ENCODE measurements around the gene FCN3. TPM values are rescaled to one million over a fixed set of nuclear protein-coding genes. Genes with fewer than 3 reads are reported as not detected.
A peak's percentile ranks its signal among the peaks of the same experiment; 100 is the strongest.
"Not testable (repeated sequence)": the region's sequence is repeated elsewhere in the genome, so short reads cannot be mapped to it uniquely, and the experiment has no call there.

The FCN3 gene
- not detected in 2 replicates for total RNA-seq

GRCh38 chr1:27374362-27375086 is at the start of gene FCN3:
Gene FCN3, minus strand, starts transcription at chr1:27374824. Its CDS starts 6 bp downstream, at chr1:27374818.
- H3K36me3 Mint-ChIP-seq (ENCODE audit: low read depth): no peaks in the 10 kb centered on the region
- no peaks in the 10 kb centered on the region for H3K27me3 Mint-ChIP-seq (ENCODE audit: insufficient read depth)
- no peaks in the 10 kb centered on the region for H3K9me3 Mint-ChIP-seq
- no peak within 1 kb of the TSS for H3K4me3 Mint-ChIP-seq
- H3K4me1 Mint-ChIP-seq (ENCODE audit: low read depth): peaks cover 8% of the 10 kb centered on the region
- no peak for DNase-seq (ENCODE audit: low spot score)
- H3K27ac Mint-ChIP-seq: no peak within 1 kb of the TSS
- intact Hi-C loops (cut with micrococcal nuclease): no loop called here

- H3K36me3 Mint-ChIP-seq (ENCODE audit: low read depth): peaks cover 24% of the 10 kb centered on the region
- intact Hi-C loops (cut with micrococcal nuclease): no loop called here
- peaks cover 61% of the 10 kb centered on the region for H3K4me1 Mint-ChIP-seq (ENCODE audit: low read depth)
- H3K27ac Mint-ChIP-seq: no peak overlapping the region
- H3K9me3 Mint-ChIP-seq: no peaks in the 10 kb centered on the region
- no peaks in the 10 kb centered on the region for H3K27me3 Mint-ChIP-seq (ENCODE audit: insufficient read depth)
- no peak for DNase-seq (ENCODE audit: low spot score)
- H3K4me3 Mint-ChIP-seq: no peak overlapping the region
Measured at GRCh38 chr1:27423709-27424108, 49.1 kb upstream of the FCN3 start.

DNA sequence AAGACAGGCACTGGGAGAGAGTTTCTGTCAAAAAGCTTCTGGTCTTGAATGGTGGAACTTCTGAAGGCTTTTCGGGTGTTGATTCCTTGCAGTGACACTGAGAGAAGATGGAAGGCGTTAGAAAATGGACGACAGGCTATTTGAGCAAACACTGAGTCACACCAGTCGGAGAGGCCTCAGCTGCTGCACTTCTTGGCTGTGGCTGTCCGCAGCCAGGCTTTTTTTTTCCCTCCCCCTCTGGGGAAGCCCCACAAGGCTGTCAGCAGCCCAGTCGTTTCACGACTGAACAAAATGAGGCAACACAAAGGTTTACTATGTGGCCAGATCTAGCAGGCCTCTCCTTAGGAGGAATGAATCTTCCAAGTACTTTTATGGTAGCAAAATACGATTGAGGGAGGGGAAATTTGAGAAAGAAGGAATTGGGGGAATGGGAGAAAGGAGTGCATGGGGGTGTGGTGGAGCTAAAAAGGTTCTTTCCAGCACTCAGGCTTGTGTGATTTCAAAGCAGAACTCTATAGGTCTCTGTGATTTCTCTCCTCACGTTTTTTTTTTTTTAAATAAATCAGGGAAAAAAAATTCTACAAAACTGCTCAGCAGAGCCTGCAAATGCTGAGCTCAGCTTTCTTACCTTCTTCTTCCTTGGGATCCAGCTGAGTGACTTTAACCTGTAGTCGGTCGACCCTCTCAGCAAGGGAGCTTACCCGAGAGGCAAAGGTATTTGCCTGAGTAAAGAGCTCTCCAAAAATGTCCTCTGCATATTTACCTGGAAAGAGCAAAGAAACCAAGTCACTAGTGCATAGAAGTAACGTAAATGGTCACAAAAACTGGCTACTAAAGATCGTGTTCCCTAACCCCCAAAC is 43.9 kb upstream of the FCN3 start:
- intact Hi-C loops (cut with micrococcal nuclease): loop anchor here (1.0 kb wide), 3 partner anchors 13 to 72 kb away; partner anchors contain the start of gene WASF2
- H3K4me3 Mint-ChIP-seq: peak overlapping the region; percentile 38
- peak; percentile 66 for DNase-seq (ENCODE audit: low spot score)
- peaks cover 34% of the 10 kb centered on the region for H3K36me3 Mint-ChIP-seq (ENCODE audit: low read depth)
- H3K27ac Mint-ChIP-seq: peak overlapping the region; percentile 84
- no peaks in the 10 kb centered on the region for H3K27me3 Mint-ChIP-seq (ENCODE audit: insufficient read depth)
- H3K4me1 Mint-ChIP-seq (ENCODE audit: low read depth): peaks cover 58% of the 10 kb centered on the region
- no peaks in the 10 kb centered on the region for H3K9me3 Mint-ChIP-seq

GRCh38 chr1:27417713-27418112 is 43.1 kb upstream of the FCN3 start:
- Mint-ChIP-seq H3K4me1 (ENCODE audit: low read depth) (peaks cover 56% of the 10 kb centered on the region), H3K27me3 (ENCODE audit: insufficient read depth) (no peaks in the 10 kb centered on the region), H3K36me3 (ENCODE audit: low read depth) (peaks cover 42% of the 10 kb centered on the region), H3K27ac (peak overlapping the region; percentile 84), H3K4me3 (peak overlapping the region; percentile 38), H3K9me3 (no peaks in the 10 kb centered on the region)
- DNase-seq (ENCODE audit: low spot score): no peak
- intact Hi-C loops (cut with micrococcal nuclease): loop anchor here (1.0 kb wide), 3 partner anchors 14 to 73 kb away; partner anchors contain the start of gene WASF2

- Mint-ChIP-seq H3K36me3 (ENCODE audit: low read depth) (peaks cover 45% of the 10 kb centered on the region), H3K4me3 (no peak overlapping the region), H3K27ac (no peak overlapping the region), H3K27me3 (ENCODE audit: insufficient read depth) (no peaks in the 10 kb centered on the region), H3K4me1 (ENCODE audit: low read depth) (peaks cover 47% of the 10 kb centered on the region), H3K9me3 (no peaks in the 10 kb centered on the region)
- intact Hi-C loops (cut with micrococcal nuclease): loop anchor here (1.0 kb wide), 4 partner anchors 39 to 247 kb away; no protein-coding TSS in a partner anchor
- peak; percentile 44 for DNase-seq (ENCODE audit: low spot score)
Measured at GRCh38 chr1:27416387-27417111, 41.9 kb upstream of the FCN3 start.

DNA sequence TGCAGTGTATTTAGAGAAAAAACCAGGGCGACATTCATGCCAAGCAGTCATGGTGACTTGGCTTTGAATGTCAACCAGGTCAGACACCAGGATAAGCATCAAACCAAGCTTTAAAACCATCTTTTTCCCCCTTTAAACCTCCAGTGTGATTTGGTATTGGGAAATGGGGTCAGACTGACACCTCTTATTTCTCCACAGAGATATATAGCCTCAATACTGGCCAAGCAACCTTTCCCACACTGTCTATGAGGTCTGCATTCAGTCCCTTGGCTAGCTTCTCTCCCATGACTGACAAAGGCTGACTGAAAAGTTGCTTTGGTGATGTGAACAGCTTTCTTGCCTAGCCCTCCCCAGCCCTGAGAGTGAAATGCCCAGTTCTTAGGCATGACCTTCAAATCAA is 39.5 kb upstream of the FCN3 start:
- Mint-ChIP-seq H3K4me3 (no peak overlapping the region), H3K4me1 (ENCODE audit: low read depth) (peaks cover 40% of the 10 kb centered on the region), H3K9me3 (no peaks in the 10 kb centered on the region), H3K36me3 (ENCODE audit: low read depth) (peaks cover 60% of the 10 kb centered on the region), H3K27ac (no peak overlapping the region), H3K27me3 (ENCODE audit: insufficient read depth) (no peaks in the 10 kb centered on the region)
- intact Hi-C loops (cut with micrococcal nuclease): no loop called here
- no peak for DNase-seq (ENCODE audit: low spot score)

DNA sequence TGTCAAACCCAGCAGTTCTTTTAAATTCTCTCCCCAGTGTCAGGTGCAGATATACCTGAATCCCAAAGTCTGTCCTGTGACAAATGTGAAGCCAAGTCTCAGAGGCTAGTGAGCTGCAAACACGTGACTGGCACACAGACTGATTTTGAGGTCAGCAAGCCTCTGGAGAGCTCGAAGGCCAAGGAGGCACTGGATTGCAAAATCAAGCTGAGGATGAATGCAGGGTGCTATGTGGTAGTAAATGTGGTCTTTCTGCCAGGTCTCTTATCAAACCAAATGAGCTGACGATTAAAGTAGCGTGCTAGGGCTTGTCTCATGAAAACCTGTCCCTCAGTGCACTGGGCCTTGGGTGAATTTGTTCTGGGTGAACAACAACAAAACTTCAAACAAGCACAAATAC is 38.4 kb upstream of the FCN3 start:
- intact Hi-C loops (cut with micrococcal nuclease): no loop called here
- no peak for DNase-seq (ENCODE audit: low spot score)
- Mint-ChIP-seq H3K9me3 (no peaks in the 10 kb centered on the region), H3K4me1 (ENCODE audit: low read depth) (peaks cover 29% of the 10 kb centered on the region), H3K36me3 (ENCODE audit: low read depth) (peaks cover 62% of the 10 kb centered on the region), H3K27me3 (ENCODE audit: insufficient read depth) (no peaks in the 10 kb centered on the region), H3K27ac (no peak overlapping the region), H3K4me3 (no peak overlapping the region)

GRCh38 chr1:27412502-27412901 is 37.9 kb upstream of the FCN3 start:
- Mint-ChIP-seq H3K36me3 (ENCODE audit: low read depth) (peaks cover 65% of the 10 kb centered on the region), H3K27ac (no peak overlapping the region), H3K4me1 (ENCODE audit: low read depth) (peaks cover 27% of the 10 kb centered on the region), H3K27me3 (ENCODE audit: insufficient read depth) (no peaks in the 10 kb centered on the region), H3K9me3 (no peaks in the 10 kb centered on the region), H3K4me3 (no peak overlapping the region)
- DNase-seq (ENCODE audit: low spot score): no peak
- intact Hi-C loops (cut with micrococcal nuclease): no loop called here

- no peaks in the 10 kb centered on the region for H3K9me3 Mint-ChIP-seq
- H3K36me3 Mint-ChIP-seq (ENCODE audit: low read depth): peaks cover 59% of the 10 kb centered on the region
- no peak for DNase-seq (ENCODE audit: low spot score)
- H3K4me3 Mint-ChIP-seq: no peak overlapping the region
- peak overlapping the region; percentile 44 for H3K27ac Mint-ChIP-seq
- H3K4me1 Mint-ChIP-seq (ENCODE audit: low read depth): peaks cover 9% of the 10 kb centered on the region
- intact Hi-C loops (cut with micrococcal nuclease): no loop called here
- no peaks in the 10 kb centered on the region for H3K27me3 Mint-ChIP-seq (ENCODE audit: insufficient read depth)
Measured at GRCh38 chr1:27410709-27411108, 36.1 kb upstream of the FCN3 start.

DNA sequence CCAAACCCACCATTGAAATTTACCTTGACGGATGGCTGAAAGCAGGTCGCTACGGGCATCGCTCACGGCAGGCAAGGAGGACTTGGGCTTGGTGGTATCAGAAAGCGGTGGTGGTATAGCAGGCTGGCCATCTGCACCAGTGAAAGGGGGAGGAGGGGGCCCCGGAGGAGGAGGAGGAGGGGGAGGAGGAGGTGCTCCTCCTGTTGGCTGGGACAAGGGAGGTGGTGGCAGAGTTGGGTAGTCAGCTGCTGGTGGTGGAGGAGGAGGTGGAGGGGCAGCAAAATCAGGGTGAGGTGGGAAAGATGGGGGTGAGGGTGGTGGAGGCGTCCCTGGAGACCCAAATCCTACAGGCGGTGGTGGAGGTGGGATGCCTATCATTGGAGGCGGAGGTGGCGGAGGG is 35.0 kb upstream of the FCN3 start:
- intact Hi-C loops (cut with micrococcal nuclease): no loop called here
- Mint-ChIP-seq H3K36me3 (ENCODE audit: low read depth) (peaks cover 51% of the 10 kb centered on the region), H3K9me3 (no peaks in the 10 kb centered on the region), H3K4me1 (ENCODE audit: low read depth) (peaks cover 6% of the 10 kb centered on the region), H3K27me3 (ENCODE audit: insufficient read depth) (no peaks in the 10 kb centered on the region), H3K4me3 (no peak overlapping the region), H3K27ac (no peak overlapping the region)
- no peak for DNase-seq (ENCODE audit: low spot score)

DNA sequence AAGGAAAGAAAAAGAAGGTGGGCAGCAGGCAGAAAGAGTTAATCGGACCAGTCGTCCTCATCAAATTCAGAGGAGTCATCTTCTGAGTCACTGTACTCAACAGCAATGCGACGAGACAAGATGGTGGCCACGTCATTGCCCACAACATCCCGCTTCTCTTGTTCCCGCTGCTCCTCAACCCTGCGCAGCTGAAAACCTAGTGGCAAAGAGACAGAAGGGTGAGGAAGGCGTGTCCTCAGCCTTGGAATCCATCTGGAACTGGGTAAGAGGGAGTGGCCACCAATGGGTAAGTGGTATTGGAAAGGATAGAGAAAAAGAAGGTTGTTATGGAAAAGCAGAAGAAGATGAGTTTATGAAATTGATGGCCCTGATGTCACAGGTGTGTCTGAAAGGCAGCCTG is 33.5 kb upstream of the FCN3 start:
- H3K27ac Mint-ChIP-seq: peak overlapping the region; percentile 58
- H3K27me3 Mint-ChIP-seq (ENCODE audit: insufficient read depth): no peaks in the 10 kb centered on the region
- no peak for DNase-seq (ENCODE audit: low spot score)
- H3K36me3 Mint-ChIP-seq (ENCODE audit: low read depth): peaks cover 45% of the 10 kb centered on the region
- H3K4me3 Mint-ChIP-seq: no peak overlapping the region
- peaks cover 12% of the 10 kb centered on the region for H3K4me1 Mint-ChIP-seq (ENCODE audit: low read depth)
- intact Hi-C loops (cut with micrococcal nuclease): no loop called here
- no peaks in the 10 kb centered on the region for H3K9me3 Mint-ChIP-seq

- H3K9me3 Mint-ChIP-seq; H3K4me3 Mint-ChIP-seq; DNase-seq (ENCODE audit: low spot score); H3K27me3 Mint-ChIP-seq (ENCODE audit: insufficient read depth); intact Hi-C loops (cut with micrococcal nuclease); H3K27ac Mint-ChIP-seq: not testable (repeated sequence)
- H3K4me1 Mint-ChIP-seq (ENCODE audit: low read depth): peaks cover 12% of the 10 kb centered on the region
- H3K36me3 Mint-ChIP-seq (ENCODE audit: low read depth): peaks cover 38% of the 10 kb centered on the region
Measured at GRCh38 chr1:27406791-27407190, 32.2 kb upstream of the FCN3 start.

DNA sequence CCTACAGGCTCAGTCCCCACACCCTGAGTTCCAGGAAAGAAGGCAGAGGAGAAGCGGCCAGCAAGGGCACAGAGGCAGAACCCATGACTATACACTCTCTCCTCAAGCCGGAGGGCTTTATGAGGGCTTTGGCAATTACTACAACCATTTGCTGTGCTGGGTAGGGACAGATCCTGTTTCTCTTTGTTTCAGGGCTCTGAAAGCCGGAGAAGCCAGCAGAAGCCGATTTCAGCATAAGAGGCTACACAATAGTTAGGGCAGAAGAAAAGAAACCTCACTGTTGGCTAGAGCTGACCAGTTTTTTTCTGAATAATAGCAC is 31.7 kb upstream of the FCN3 start:
- Mint-ChIP-seq H3K27me3 (ENCODE audit: insufficient read depth) (no peaks in the 10 kb centered on the region), H3K4me3 (no peak overlapping the region), H3K9me3 (no peaks in the 10 kb centered on the region), H3K4me1 (ENCODE audit: low read depth) (peaks cover 12% of the 10 kb centered on the region), H3K27ac (no peak overlapping the region), H3K36me3 (ENCODE audit: low read depth) (peaks cover 37% of the 10 kb centered on the region)
- DNase-seq (ENCODE audit: low spot score): no peak
- intact Hi-C loops (cut with micrococcal nuclease): no loop called here

All from activated T-helper 1 cell treated with anti-CD3 and anti-CD28 coated beads, Interleukin-12 subunit alpha, Interleukin-12 subunit beta, Interleukin-2, Interleukin-4 antibody, amounts not matched to agents 30 ng/mL and 10 ng/mL and 1 ng/mL, durations not matched to agents 14 hours and 24 hours and 36 hours (primary cell).